ENCODE data around the gene MSH4.
"Not testable (repeated sequence)": the region's sequence is repeated elsewhere in the genome, so short reads cannot be mapped to it uniquely, and the experiment has no call there.

The MSH4 gene

GRCh38 chr1:75796376-75797272 lies at the start of gene MSH4:
Gene MSH4 (plus strand): TSS chr1:75796882. CDS start chr1:75796986, 104 bp downstream.
- no peak for DNase-seq (ENCODE audit: low read depth in 1 of 2, low spot score in 1 of 2)

DNA sequence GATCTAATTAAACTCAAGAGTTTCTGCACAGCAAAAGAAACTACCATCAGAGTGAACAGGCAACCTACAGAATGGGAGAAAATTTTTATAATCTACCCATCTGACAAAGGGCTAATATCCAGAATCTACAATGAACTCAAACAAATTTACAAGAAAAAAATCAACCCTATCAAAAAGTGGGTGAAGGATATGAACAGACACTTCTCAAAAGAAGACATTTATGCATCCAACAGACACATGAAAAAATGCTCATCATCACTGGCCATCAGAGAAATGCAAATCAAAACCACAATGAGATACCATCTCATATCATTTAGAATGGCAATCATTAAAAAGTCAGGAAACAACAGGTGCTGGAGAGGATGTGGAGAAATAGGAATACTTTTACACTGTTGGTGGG lies 39.5 kb upstream of the MSH4 start:
- DNase-seq (ENCODE audit: low read depth in 1 of 2, low spot score in 1 of 2) = not testable (repeated sequence)

- not testable (repeated sequence) for DNase-seq (ENCODE audit: low read depth in 1 of 2, low spot score in 1 of 2)
Measured at GRCh38 chr1:75758543-75758942, 38.1 kb upstream of the MSH4 start.

DNA sequence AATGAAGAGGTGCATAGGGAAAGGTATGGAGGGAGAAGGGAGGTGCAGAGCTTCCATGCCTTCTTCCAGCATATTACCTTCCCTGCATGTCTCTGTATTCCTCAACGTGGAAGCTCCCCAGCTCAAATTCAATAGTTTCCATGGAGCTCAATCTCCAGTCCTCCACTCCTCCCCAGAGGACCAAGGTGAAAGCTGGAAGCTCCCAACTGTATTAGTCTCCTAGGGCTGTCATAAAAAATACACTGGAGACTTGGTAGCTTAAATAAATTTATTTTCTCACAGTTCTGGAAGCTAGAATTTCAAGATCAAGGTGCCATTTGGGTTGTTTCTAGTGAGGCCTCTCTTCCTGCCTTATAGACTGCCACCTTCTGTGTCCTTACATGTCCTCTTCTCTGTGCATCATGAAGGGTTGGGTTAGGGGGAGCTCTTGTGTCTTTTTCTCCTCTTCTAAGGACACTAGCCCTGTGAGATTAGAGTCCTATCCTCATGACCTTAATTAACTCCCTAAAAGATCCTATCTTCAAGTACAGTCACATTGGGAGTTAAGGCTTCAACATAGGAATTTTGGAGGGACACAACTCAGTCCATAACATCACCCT lies 32.5 kb upstream of the MSH4 start:
- DNase-seq (ENCODE audit: low read depth in 1 of 2, low spot score in 1 of 2) = no peak

DNA sequence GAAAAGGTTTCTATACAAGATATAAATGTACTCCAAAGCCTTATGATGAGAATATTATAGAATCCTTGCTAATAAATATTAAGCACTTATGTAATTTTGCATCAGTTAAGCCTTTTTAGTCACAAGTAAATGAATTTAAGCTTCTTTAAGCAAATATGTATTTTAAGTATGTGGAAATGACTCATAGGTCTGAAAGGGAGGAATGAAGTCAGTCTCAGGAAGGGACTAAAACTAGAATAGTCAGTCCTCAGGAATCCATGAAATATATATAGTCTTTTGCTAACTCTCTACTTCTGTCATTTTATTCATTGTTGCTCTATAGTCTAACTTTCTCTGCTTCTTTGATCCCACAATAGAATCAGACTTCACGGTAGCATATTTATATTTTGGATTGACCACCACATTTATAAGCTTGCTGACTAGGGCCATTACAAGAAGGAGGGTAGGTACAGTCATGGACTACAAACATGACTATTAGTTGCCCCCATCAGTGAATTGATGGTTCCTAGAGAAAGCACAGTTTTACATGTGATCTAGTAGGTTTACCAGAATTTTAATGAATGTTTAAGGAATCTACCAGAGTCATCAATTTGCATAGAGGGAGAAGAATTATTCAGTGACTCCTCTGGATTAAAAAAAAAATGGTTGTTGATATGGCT lies 30.9 kb upstream of the MSH4 start:
- no peak for DNase-seq (ENCODE audit: low read depth in 1 of 2, low spot score in 1 of 2)

- no peak for DNase-seq (ENCODE audit: low read depth in 1 of 2, low spot score in 1 of 2)
Measured at GRCh38 chr1:75768016-75768415, 28.7 kb upstream of the MSH4 start.

DNA sequence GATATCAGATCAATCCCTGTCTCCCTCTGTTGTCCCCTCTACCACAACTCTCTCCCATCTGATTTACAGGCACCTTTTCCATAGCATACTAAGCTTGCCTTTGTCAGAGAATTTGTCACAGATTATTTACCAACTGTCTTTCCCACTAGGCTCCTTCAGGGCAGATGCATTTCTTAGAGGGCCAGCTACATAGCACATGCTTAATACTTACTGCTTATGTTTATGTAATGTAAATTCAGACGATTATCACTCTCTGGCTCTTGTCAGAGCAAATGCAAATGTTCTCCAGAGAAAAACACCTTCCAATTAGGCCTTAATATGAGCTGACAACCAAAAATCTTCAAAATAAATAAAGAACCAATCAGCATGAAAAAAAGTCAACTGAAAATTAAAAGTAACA lies 25.9 kb upstream of the MSH4 start:
- DNase-seq (ENCODE audit: low read depth in 1 of 2, low spot score in 1 of 2) = no peak

GRCh38 chr1:75771978-75772377 lies 24.7 kb upstream of the MSH4 start:
- no peak for DNase-seq (ENCODE audit: low read depth in 1 of 2, low spot score in 1 of 2)

- not testable (repeated sequence) for DNase-seq (ENCODE audit: low read depth in 1 of 2, low spot score in 1 of 2)
Measured at GRCh38 chr1:75777812-75778211, 18.9 kb upstream of the MSH4 start.

GRCh38 chr1:75778694-75779093 lies 18.0 kb upstream of the MSH4 start:
- DNase-seq (ENCODE audit: low read depth in 1 of 2, low spot score in 1 of 2) = not testable (repeated sequence)

DNA sequence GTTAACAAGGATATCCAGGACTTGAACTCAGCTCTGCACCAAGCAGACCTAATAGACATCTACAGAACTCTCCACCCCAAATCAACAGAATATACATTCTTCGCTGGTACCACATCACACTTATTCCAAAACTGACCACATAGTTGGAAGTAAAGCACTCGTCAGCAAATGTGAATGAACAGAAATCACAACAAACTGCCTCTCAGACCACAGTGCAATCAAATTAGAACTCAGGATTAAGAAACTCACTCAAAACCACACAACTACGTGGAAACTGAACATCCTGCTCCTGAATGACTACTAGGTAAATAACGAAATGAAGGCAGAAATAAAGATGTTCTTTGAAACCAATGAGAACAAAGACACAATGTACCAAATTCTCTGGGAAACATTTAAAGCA lies 16.5 kb upstream of the MSH4 start:
- DNase-seq (ENCODE audit: low read depth in 1 of 2, low spot score in 1 of 2) = not testable (repeated sequence)

- not testable (repeated sequence) for DNase-seq (ENCODE audit: low read depth in 1 of 2, low spot score in 1 of 2)
Measured at GRCh38 chr1:75783920-75784319, 12.8 kb upstream of the MSH4 start.

DNA sequence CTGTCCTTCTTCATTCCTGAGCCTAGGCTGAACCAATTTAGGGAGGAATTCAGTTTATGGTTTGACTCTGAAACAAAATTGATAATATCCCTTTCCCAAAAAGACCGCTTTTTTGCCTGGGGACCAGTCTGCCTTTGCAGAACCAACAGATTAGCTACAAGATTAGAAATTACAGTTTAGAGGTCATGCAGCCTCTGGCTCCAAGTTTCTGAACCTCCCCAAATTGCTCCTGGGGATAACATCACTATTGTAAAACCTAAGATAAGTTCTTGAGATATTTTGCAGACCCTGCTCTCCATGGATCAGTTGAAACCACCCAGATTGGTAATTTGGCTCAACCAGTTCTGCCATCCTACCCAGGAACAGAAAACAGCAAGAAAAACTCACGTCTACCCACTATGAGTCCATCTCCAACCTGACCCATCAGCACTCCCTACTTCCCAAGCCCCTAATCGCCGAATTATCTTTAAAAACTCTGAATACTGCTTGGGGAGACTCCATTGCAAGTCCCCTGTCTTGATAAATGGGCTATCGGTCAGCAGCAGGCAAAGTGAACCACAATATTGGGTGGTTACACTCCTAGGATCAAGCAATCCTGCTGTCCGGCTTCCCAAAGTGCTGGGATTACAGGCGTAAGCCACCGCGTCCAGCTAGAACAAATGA lies 11.2 kb upstream of the MSH4 start:
- DNase-seq (ENCODE audit: low read depth in 1 of 2, low spot score in 1 of 2) = no peak

- peak; percentile 86 to 90 for DNase-seq (ENCODE audit: low read depth in 1 of 2, low spot score in 1 of 2)
Measured at GRCh38 chr1:75785983-75786853, 10.5 kb upstream of the MSH4 start, which contains the start of gene RABGGTB. Gene RABGGTB (plus strand): TSS chr1:75786256. CDS start chr1:75786272, 16 bp downstream.

GRCh38 chr1:75786901-75787493 lies 9.7 kb upstream of the MSH4 start:
- no peak for DNase-seq (ENCODE audit: low read depth in 1 of 2, low spot score in 1 of 2)

DNA sequence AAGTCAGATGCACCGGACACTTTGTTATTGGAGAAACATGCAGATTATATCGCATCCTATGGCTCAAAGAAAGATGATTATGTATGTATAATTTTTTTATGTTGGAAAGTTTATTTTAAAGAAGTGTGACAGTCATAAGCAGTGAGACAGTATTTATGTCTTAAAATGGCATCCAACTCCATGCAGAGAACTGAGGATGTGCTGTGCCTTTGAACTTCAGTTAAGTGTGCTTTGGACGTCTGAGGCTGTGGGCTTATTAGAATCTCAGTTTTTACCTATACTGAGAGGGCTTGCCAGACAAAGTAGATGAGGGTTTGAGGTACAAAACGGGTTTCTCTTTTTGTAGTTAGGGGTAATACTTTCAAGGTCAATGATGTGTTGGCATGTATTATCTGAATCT lies 9.2 kb upstream of the MSH4 start:
- DNase-seq (ENCODE audit: low read depth in 1 of 2, low spot score in 1 of 2) = no peak

GRCh38 chr1:75789988-75790387 lies 6.7 kb upstream of the MSH4 start:
- DNase-seq (ENCODE audit: low read depth in 1 of 2, low spot score in 1 of 2) = no peak

DNA sequence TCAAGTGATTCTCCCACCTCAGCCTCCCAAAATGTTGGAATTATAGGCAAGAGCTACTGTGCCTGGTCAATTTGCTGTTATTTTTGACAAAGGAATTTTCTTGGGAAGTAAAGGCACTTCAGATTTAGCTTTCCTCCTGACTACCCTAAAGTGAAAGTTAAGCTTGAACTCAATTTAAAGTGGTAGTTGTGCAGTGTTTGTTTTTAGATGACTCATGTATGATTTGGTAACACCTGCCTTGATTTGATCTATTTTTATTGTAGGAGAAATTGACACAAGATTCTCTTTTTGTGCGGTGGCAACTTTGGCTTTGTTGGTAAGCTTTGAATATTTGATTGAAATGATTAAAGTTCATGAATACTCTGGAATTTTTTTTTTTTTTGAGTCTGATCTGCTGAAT lies 5.7 kb upstream of the MSH4 start:
- no peak for DNase-seq (ENCODE audit: low read depth in 1 of 2, low spot score in 1 of 2)

- DNase-seq (ENCODE audit: low read depth in 1 of 2, low spot score in 1 of 2) = no peak
Measured at GRCh38 chr1:75792091-75792490, 4.6 kb upstream of the MSH4 start.

DNA sequence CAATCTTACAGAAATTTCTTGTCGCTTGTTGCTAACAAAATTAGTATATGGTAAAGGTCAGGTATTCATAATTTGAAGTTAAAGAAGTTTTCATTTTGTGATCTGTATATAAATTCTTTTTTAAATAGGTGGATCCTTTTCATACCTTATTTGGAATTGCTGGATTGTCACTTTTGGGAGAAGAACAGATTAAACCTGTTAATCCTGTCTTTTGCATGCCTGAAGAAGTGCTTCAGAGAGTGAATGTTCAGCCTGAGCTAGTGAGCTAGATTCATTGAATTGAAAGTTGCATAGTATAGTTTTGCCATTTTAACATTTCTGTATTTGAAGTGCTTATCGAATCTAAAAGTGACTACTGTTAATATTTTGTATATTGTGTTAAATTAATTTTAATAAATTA lies 2.3 kb upstream of the MSH4 start:
- no peak for DNase-seq (ENCODE audit: low read depth in 1 of 2, low spot score in 1 of 2)
